Common myeloid progenitor, CD34-positive (primary cell): Measurements from ENCODE around the gene PALD1.

Experiments used
- CTCF ChIA-PET: fragments of 350-600 bp; sonication (Branson Sonifier 250); formaldehyde crosslinking; loops from one replicate; lab custom pipeline; 2021; ENCODE audit warnings: antibody characterized with exemption; lab: Charles Lee
- POLR2A ChIA-PET: fragments of 350-600 bp; sonication (Branson Sonifier 250); formaldehyde crosslinking; loops from one replicate; lab custom pipeline; 2021; ENCODE audit warnings: antibody characterized with exemption; lab: Charles Lee
- DNase-seq, 3 donors: peaks; one replicate each; pipeline versions ENCODE4 v3.0.0 to v3.0.0-alpha.2; 2013
- H3K27ac ChIP-seq, 2 experiments: 1 replicate in 1 of 2; 2 replicates in 1 of 2; pipeline ENCODE4 v1.7.0; 2013; ENCODE audit warnings: inconsistent platforms in 2 of 2, low read length in 2 of 2, mild to moderate bottlenecking in 2 of 2, low read depth in 1 of 2, moderate library complexity in 1 of 2; ENCODE audit not compliant: severe bottlenecking in 2 of 2, insufficient read depth in 1 of 2, poor library complexity in 1 of 2
- H3K27me3 ChIP-seq, 5 experiments: replicated peaks in 2 of 5; 1 replicate in 3 of 5; 2 replicates in 2 of 5; pipeline versions ENCODE4 v1.6.1 to v1.7.0; 2013; ENCODE audit warnings: low read length in 4 of 5, mild to moderate bottlenecking in 2 of 5, moderate library complexity in 2 of 5, inconsistent platforms in 1 of 5; ENCODE audit not compliant: insufficient read depth in 5 of 5, control insufficient read depth in 4 of 5
- H3K36me3 ChIP-seq, 4 experiments: 1 replicate in 2 of 4; 2 replicates in 2 of 4; pipeline versions ENCODE4 v1.6.1 to v1.7.0; 2013; ENCODE audit warnings: low read length in 3 of 4, control low read depth in 1 of 4, mild to moderate bottlenecking in 1 of 4; ENCODE audit not compliant: control insufficient read depth in 4 of 4, insufficient read depth in 4 of 4
- H3K4me1 ChIP-seq, 4 experiments: 1 replicate in 3 of 4; 2 replicates in 1 of 4; pipeline versions ENCODE4 v1.6.1 to v1.7.1; 2013; ENCODE audit warnings: low read length in 3 of 4, mild to moderate bottlenecking in 3 of 4, control low read depth in 1 of 4, inconsistent platforms in 1 of 4, moderate library complexity in 1 of 4; ENCODE audit not compliant: control insufficient read depth in 4 of 4, insufficient read depth in 4 of 4; ENCODE audit errors: control extremely low read depth in 1 of 4
- H3K4me3 ChIP-seq, 7 experiments: 1 replicate in 4 of 7; 2 replicates in 3 of 7; pipeline versions ENCODE4 v1.5.1 to v1.7.0; 2013; ENCODE audit warnings: mild to moderate bottlenecking in 7 of 7, low read length in 6 of 7, moderate library complexity in 6 of 7, inconsistent platforms in 2 of 7, low read depth in 2 of 7, control low read depth in 1 of 7; ENCODE audit not compliant: insufficient read depth in 4 of 7, control insufficient read depth in 1 of 7; ENCODE audit errors: extremely low read depth in 1 of 7
- H3K9me3 ChIP-seq, 5 experiments: 1 replicate in 4 of 5; 2 replicates in 1 of 5; pipeline versions ENCODE4 v1.6.1 to v1.7.1; 2013; ENCODE audit warnings: low read length in 4 of 5, mild to moderate bottlenecking in 2 of 5, inconsistent platforms in 1 of 5, low read depth in 1 of 5, moderate library complexity in 1 of 5; ENCODE audit not compliant: control insufficient read depth in 4 of 5, insufficient read depth in 2 of 5; ENCODE audit errors: control extremely low read depth in 1 of 5
- WGBS: methylation state at CpG from one replicate; pipeline ENCODE4 v1.1.5; 2013; ENCODE audit not compliant: insufficient coverage; 5-methylcytosine and 5-hydroxymethylcytosine counted together

PALD1 gene

GRCh38 chr10:70510453-70510852 is 31.9 kb downstream of the PALD1 start:
- Histone ChIP-seq H3K36me3 (no peaks in the 10 kb centered on the region), H3K27ac (no peak overlapping the region), H3K9me3 (no peaks in the 10 kb centered on the region), H3K27me3 (no peaks in the 10 kb centered on the region), H3K4me1 (peaks cover 4 to 47% (median 29%) of the 10 kb centered on the region in 4 experiments), H3K4me3 (no peak overlapping the region)
- WGBS = 100% methylated on average over 4 of the region's 4 CpGs
- POLR2A ChIA-PET = no interaction called here
- CTCF ChIA-PET = interaction anchor here (1.4 to 5.1 kb wide), 7 partner anchors 9 to 49 kb away, joined by 4 to 35 read pairs (median 10); no protein-coding TSS in a partner anchor
- no peak for DNase-seq

GRCh38 chr10:70510904-70511303 is 32.3 kb downstream of the PALD1 start:
- POLR2A ChIA-PET = no interaction called here
- peaks cover 4 to 47% (median 29%) of the 10 kb centered on the region in 4 experiments for H3K4me1 ChIP-seq

GRCh38 chr10:70512149-70512639 is 33.6 kb downstream of the PALD1 start:
- Histone ChIP-seq H3K27ac (no peak overlapping the region), H3K27me3 (no peaks in the 10 kb centered on the region), H3K9me3 (no peaks in the 10 kb centered on the region), H3K4me3 (no peak overlapping the region), H3K36me3 (no peaks in the 10 kb centered on the region), H3K4me1 (peaks cover 4 to 43% (median 29%) of the 10 kb centered on the region in 4 experiments)
- POLR2A ChIA-PET = interaction anchor here (0.5 to 0.6 kb wide), 2 partner anchors 33 to 77 kb away, joined by 3 read pairs; no protein-coding TSS in a partner anchor
- 90% methylated on average over 5 of the region's 5 CpGs for WGBS
- CTCF ChIA-PET = interaction anchor here (1.0 to 5.1 kb wide), 7 partner anchors 9 to 51 kb away, joined by 3 to 35 read pairs (median 5); no protein-coding TSS in a partner anchor
- no peak for DNase-seq

More at GRCh38 chr10:70510904-70511303, 32.3 kb downstream of the PALD1 start:
- Histone ChIP-seq H3K4me3 (no peak overlapping the region), H3K27ac (no peak overlapping the region), H3K36me3 (no peaks in the 10 kb centered on the region), H3K9me3 (no peaks in the 10 kb centered on the region), H3K27me3 (no peaks in the 10 kb centered on the region)
- no peak for DNase-seq
- WGBS = over 99% methylated on average over 6 of the region's 6 CpGs
- CTCF ChIA-PET = interaction anchor here (1.4 to 5.1 kb wide), 6 partner anchors 9 to 50 kb away, joined by 4 to 35 read pairs (median 19); no protein-coding TSS in a partner anchor

GRCh38 chr10:70513848-70514309 is 35.3 kb downstream of the PALD1 start:
- CTCF ChIA-PET = interaction anchor here (0.9 to 1.8 kb wide), 2 partner anchors 27 to 140 kb away, joined by 3 to 5 read pairs; no protein-coding TSS in a partner anchor
- 84% methylated on average over 13 of the region's 14 CpGs for WGBS

GRCh38 chr10:70514591-70514990 is 36.0 kb downstream of the PALD1 start:
- no peak overlapping the region for H3K27ac ChIP-seq
- ChIA-PET CTCF (no interaction called here), POLR2A (no interaction called here)
- no peak for DNase-seq
- H3K4me1 ChIP-seq = peaks cover 4 to 24% (median 10%) of the 10 kb centered on the region in 4 experiments
- no peak overlapping the region for H3K4me3 ChIP-seq
- H3K9me3 ChIP-seq = no peaks in the 10 kb centered on the region
- no peaks in the 10 kb centered on the region for H3K36me3 ChIP-seq
- no peaks in the 10 kb centered on the region for H3K27me3 ChIP-seq
- WGBS = no CpG with 5 or more reads among the region's 8 CpGs

More at GRCh38 chr10:70513848-70514309, 35.3 kb downstream of the PALD1 start:
- Histone ChIP-seq H3K4me3 (no peak overlapping the region), H3K27ac (no peak overlapping the region), H3K27me3 (no peaks in the 10 kb centered on the region), H3K9me3 (no peaks in the 10 kb centered on the region), H3K36me3 (no peaks in the 10 kb centered on the region), H3K4me1 (peaks cover 4 to 32% (median 17%) of the 10 kb centered on the region in 4 experiments)
- POLR2A ChIA-PET = interaction anchor here (0.6 kb wide), 1 partner anchor 33 kb away, joined by 3 read pairs; no protein-coding TSS in a partner anchor
- DNase-seq = no peak

- Histone ChIP-seq H3K4me1 (peaks cover 0 to 19% (median 5%) of the 10 kb centered on the region in 4 experiments), H3K9me3 (no peaks in the 10 kb centered on the region), H3K27me3 (no peaks in the 10 kb centered on the region), H3K4me3 (no peak overlapping the region), H3K36me3 (no peaks in the 10 kb centered on the region), H3K27ac (no peak overlapping the region)
- no peak for DNase-seq
- ChIA-PET POLR2A (no interaction called here), CTCF (interaction anchor here (0.8 to 1.0 kb wide), 2 partner anchors 16 to 26 kb away, joined by 3 to 4 read pairs; no protein-coding TSS in a partner anchor)
- 97% methylated on average over 5 of the region's 8 CpGs for WGBS
Measured at GRCh38 chr10:70515035-70515667, 36.6 kb downstream of the PALD1 start.

GRCh38 chr10:70518695-70519094 is 40.1 kb downstream of the PALD1 start:
- DNase-seq = no peak
- WGBS = 100% methylated on average over 1 of the region's 5 CpGs
- H3K27me3 ChIP-seq = no peaks in the 10 kb centered on the region

More at GRCh38 chr10:70518695-70519094, 40.1 kb downstream of the PALD1 start:
- CTCF ChIA-PET = no interaction called here
- no peak overlapping the region for H3K4me3 ChIP-seq
- no peak overlapping the region for H3K27ac ChIP-seq
- POLR2A ChIA-PET = no interaction called here
- H3K4me1 ChIP-seq = peaks cover 0 to 17% (median 4%) of the 10 kb centered on the region in 4 experiments
- no peaks in the 10 kb centered on the region for H3K36me3 ChIP-seq
- no peaks in the 10 kb centered on the region for H3K9me3 ChIP-seq
